ENCODE measurements around the gene PTX4. TPM values are rescaled to one million over a fixed set of nuclear protein-coding genes. Genes with fewer than 3 reads are reported as not detected.

Gene PTX4
- total RNA-seq, 1 experiment from 2014 or later: not detected

DNA sequence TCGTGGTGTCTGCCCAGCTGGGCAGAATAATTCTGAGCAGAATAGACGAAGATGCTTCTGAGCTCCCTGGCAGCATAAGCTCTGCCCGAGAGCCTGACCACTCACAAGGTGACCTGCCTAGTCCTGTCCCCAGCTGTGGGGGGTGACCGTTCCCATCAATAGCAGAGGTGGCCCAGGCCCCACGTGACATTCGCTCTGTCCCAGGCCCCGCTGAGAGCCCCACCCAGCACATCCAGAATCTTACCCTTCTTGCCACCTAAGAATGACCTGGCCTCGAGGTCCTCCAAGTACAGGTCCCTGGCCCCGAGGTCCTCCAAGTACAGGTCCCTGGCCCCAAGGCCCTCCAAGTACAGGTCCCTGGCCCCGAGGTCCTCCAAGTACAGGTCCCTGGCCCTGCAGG, 44.0 kb upstream of the PTX4 start:
- Histone ChIP-seq H3K36me3 (ENCODE audit: insufficient read depth, low read length) (no peaks in the 10 kb centered on the region), H3K9ac (ENCODE audit: low read length) (no peak overlapping the region), H3K9me2 (replicated peaks; ENCODE audit: insufficient read depth, low read length) (no peaks in the 10 kb centered on the region), H3K27me3 (ENCODE audit: low read length) (no peaks in the 10 kb centered on the region), H4K20me1 (ENCODE audit: insufficient read depth, low read depth, low read length) (no peaks in the 10 kb centered on the region), H3K27ac (ENCODE audit: low read length) (no peak overlapping the region), H3K9me3 (ENCODE audit: low read length) (no peaks in the 10 kb centered on the region), H3K4me3 (ENCODE audit: low read length) (no peak overlapping the region), H3K4me2 (ENCODE audit: low read depth, low read length, poor library complexity, severe bottlenecking) (no peak overlapping the region), H3K4me1 (ENCODE audit: low read length) (no peaks in the 10 kb centered on the region), H3K79me2 (ENCODE audit: low read length) (no peaks in the 10 kb centered on the region), H2AFZ (ENCODE audit: low read length) (no peak overlapping the region)
- no peak for DNase-seq

DNA sequence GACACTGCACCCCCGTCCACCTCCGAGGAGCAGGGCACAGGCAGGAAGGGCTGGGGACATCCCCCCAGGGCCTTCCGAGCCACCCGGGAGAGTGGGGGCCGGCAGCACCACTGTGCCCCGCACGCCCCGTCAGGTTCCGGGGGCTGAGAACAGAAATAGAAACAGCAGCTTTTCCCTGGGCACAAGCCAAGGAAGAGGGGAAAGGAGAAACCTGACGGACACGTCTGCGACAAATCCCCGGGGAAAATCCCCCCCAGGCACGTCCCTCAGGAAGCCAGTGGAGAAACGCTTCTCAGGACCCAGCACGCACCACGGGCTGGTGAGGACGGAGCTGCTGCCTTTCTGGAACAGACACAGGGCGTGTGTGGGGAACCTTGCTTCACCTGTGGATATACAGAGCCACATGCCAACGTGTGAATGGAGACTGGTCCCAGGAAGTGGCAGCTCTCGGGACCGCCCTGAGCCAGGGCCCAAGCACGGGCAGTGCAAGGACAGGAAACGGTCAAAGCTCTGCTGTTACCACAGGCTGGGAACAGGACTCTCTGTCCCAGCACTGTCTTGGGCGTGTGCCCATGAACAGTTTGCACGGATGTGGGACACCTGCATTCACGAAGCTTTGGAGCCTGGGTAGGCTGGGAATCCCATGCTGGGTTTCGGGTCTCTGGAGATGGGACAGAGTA, 43.5 kb upstream of the PTX4 start:
- no peak for DNase-seq
- Histone ChIP-seq H3K27ac (ENCODE audit: low read length) (no peak overlapping the region), H3K4me3 (ENCODE audit: low read length) (no peak overlapping the region), H3K27me3 (ENCODE audit: low read length) (no peaks in the 10 kb centered on the region), H4K20me1 (ENCODE audit: insufficient read depth, low read depth, low read length) (no peaks in the 10 kb centered on the region), H3K4me1 (ENCODE audit: low read length) (no peaks in the 10 kb centered on the region), H3K4me2 (ENCODE audit: low read depth, low read length, poor library complexity, severe bottlenecking) (no peak overlapping the region), H3K9me2 (replicated peaks; ENCODE audit: insufficient read depth, low read length) (no peaks in the 10 kb centered on the region), H3K9me3 (ENCODE audit: low read length) (no peaks in the 10 kb centered on the region), H3K9ac (ENCODE audit: low read length) (no peak overlapping the region), H3K36me3 (ENCODE audit: insufficient read depth, low read length) (no peaks in the 10 kb centered on the region), H3K79me2 (ENCODE audit: low read length) (no peaks in the 10 kb centered on the region), H2AFZ (ENCODE audit: low read length) (no peak overlapping the region)

- no peak for DNase-seq
Observed at GRCh38 chr16:1531638-1531910, 42.8 kb upstream of the PTX4 start.

DNA sequence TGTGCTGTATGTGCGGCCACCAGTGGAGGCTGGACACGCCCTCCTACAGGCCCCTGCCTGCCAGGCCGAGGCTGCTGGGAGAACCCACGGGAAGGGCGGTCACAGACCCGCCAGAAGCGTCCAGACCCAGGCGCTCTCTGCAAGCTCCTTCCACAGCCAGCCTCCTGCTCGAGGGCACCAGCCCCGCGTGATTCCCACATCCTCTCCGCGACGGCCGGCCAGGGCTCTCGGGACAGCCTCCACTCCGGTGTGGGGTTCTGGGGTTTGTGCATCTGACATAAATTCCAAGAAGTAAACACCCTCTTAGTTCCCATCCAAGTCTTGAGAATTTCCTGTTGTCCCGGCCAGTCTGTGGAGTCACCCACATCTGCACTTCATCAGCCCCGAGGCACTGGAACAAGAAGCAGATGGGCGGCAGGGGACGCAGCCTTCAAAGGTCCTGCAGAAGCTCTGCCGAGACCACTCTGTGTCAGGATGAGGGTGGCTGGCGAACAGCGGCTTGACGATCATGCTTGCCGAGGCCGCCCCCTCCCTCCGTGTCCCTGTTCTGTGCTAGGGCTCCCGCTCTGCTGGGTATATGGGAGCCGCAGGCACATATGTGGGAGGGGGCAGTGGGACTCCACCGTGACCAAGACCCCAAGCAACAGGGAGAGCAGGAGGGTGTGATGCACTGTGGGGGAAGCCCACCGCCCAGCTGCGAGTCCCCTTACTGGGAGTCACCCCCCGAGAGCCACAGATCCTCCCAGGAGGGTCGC, 42.3 kb upstream of the PTX4 start:
- DNase-seq: no peak
- Histone ChIP-seq H4K20me1 (ENCODE audit: insufficient read depth, low read depth, low read length) (no peaks in the 10 kb centered on the region), H2AFZ (ENCODE audit: low read length) (no peak overlapping the region), H3K9me3 (ENCODE audit: low read length) (no peaks in the 10 kb centered on the region), H3K4me1 (ENCODE audit: low read length) (no peaks in the 10 kb centered on the region), H3K79me2 (ENCODE audit: low read length) (no peaks in the 10 kb centered on the region), H3K9ac (ENCODE audit: low read length) (no peak overlapping the region), H3K36me3 (ENCODE audit: insufficient read depth, low read length) (no peaks in the 10 kb centered on the region), H3K27ac (ENCODE audit: low read length) (no peak overlapping the region), H3K9me2 (replicated peaks; ENCODE audit: insufficient read depth, low read length) (no peaks in the 10 kb centered on the region), H3K4me2 (ENCODE audit: low read depth, low read length, poor library complexity, severe bottlenecking) (no peak overlapping the region), H3K4me3 (ENCODE audit: low read length) (no peak overlapping the region), H3K27me3 (ENCODE audit: low read length) (no peaks in the 10 kb centered on the region)

More at GRCh38 chr16:1531638-1531910, 42.8 kb upstream of the PTX4 start:
- Histone ChIP-seq H3K9me2 (replicated peaks; ENCODE audit: insufficient read depth, low read length) (no peaks in the 10 kb centered on the region), H3K27me3 (ENCODE audit: low read length) (no peaks in the 10 kb centered on the region), H3K9me3 (ENCODE audit: low read length) (no peaks in the 10 kb centered on the region), H3K4me1 (ENCODE audit: low read length) (no peaks in the 10 kb centered on the region), H3K4me3 (ENCODE audit: low read length) (no peak overlapping the region), H3K4me2 (ENCODE audit: low read depth, low read length, poor library complexity, severe bottlenecking) (no peak overlapping the region), H3K36me3 (ENCODE audit: insufficient read depth, low read length) (no peaks in the 10 kb centered on the region), H3K79me2 (ENCODE audit: low read length) (no peaks in the 10 kb centered on the region), H4K20me1 (ENCODE audit: insufficient read depth, low read depth, low read length) (no peaks in the 10 kb centered on the region), H3K27ac (ENCODE audit: low read length) (no peak overlapping the region), H3K9ac (ENCODE audit: low read length) (no peak overlapping the region), H2AFZ (ENCODE audit: low read length) (no peak overlapping the region)

DNA sequence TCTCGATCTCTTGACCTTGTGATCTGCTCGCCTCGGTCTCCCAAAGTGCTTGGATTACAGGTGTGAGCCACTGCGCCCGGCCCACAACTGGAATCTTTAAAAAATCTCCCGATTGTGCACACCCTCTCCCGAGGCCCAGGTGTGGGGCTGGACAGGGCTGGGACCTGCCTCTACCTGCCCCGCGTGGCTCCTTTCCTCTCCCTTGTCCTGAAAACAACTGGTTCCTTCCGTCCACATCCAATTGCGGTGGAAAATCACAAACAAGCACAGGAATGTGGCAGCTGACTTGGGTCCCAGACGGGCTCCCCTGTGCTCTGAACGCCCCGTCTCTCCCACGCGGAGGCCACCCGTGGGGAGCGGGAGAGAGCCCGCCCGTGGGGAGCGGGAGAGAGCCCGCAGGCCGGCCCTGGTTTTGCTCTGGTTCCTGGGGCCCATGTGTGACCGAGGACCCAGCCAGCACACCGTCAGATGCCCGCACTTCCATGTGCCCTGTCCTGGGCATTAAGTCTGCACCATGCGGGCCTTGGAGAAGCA, 41.7 kb upstream of the PTX4 start:
- H4K20me1 ChIP-seq (ENCODE audit: insufficient read depth, low read depth, low read length): no peaks in the 10 kb centered on the region
- H3K4me1 ChIP-seq (ENCODE audit: low read length): no peaks in the 10 kb centered on the region
- H3K9me3 ChIP-seq (ENCODE audit: low read length): no peaks in the 10 kb centered on the region
- H3K27me3 ChIP-seq (ENCODE audit: low read length): no peaks in the 10 kb centered on the region
- H3K27ac ChIP-seq (ENCODE audit: low read length): no peak overlapping the region
- no peaks in the 10 kb centered on the region for H3K9me2 ChIP-seq (replicated peaks; ENCODE audit: insufficient read depth, low read length)
- no peak overlapping the region for H3K4me2 ChIP-seq (ENCODE audit: low read depth, low read length, poor library complexity, severe bottlenecking)
- no peaks in the 10 kb centered on the region for H3K36me3 ChIP-seq (ENCODE audit: insufficient read depth, low read length)
- H3K79me2 ChIP-seq (ENCODE audit: low read length): no peaks in the 10 kb centered on the region
- H2AFZ ChIP-seq (ENCODE audit: low read length): no peak overlapping the region
- H3K9ac ChIP-seq (ENCODE audit: low read length): no peak overlapping the region
- H3K4me3 ChIP-seq (ENCODE audit: low read length): no peak overlapping the region
- no peak for DNase-seq

DNA sequence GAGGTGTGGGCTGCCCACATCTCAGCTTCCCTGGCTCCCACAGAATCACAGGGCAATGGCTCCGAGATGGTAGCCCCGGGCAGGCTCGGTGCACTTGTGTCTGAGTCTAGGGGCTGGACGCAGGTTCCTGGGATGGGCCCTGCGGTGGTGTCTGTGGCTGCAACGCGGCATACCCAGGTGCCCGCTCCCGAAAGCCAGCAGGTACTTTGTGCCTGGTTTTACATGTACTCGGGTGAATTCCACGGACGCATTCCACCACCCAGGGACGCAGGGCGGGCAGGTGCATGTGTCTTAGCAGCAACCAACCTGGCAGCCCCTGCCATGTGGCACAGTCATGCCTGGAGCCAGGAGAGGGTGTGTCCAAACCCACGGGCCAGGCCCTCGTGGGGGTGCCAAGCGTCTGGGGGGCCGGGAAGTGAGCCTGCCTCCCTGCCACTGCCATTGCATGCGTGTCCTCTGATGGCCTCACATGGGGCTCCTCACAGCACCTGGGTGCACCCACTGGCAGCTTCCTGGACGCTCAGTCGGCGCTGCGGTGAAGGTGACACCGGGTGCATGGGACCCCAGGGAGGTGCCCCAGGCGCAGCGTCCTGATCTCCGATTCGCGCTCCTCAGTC, 40.3 kb upstream of the PTX4 start:
- Histone ChIP-seq H2AFZ (ENCODE audit: low read length) (no peak overlapping the region), H3K9me3 (ENCODE audit: low read length) (no peaks in the 10 kb centered on the region), H3K4me2 (ENCODE audit: low read depth, low read length, poor library complexity, severe bottlenecking) (no peak overlapping the region), H3K9ac (ENCODE audit: low read length) (no peak overlapping the region), H3K4me3 (ENCODE audit: low read length) (no peak overlapping the region), H3K36me3 (ENCODE audit: insufficient read depth, low read length) (no peaks in the 10 kb centered on the region), H3K79me2 (ENCODE audit: low read length) (no peaks in the 10 kb centered on the region), H3K9me2 (replicated peaks; ENCODE audit: insufficient read depth, low read length) (no peaks in the 10 kb centered on the region), H3K4me1 (ENCODE audit: low read length) (no peaks in the 10 kb centered on the region), H3K27ac (ENCODE audit: low read length) (no peak overlapping the region), H4K20me1 (ENCODE audit: insufficient read depth, low read depth, low read length) (no peaks in the 10 kb centered on the region), H3K27me3 (ENCODE audit: low read length) (no peaks in the 10 kb centered on the region)
- DNase-seq: no peak

DNA sequence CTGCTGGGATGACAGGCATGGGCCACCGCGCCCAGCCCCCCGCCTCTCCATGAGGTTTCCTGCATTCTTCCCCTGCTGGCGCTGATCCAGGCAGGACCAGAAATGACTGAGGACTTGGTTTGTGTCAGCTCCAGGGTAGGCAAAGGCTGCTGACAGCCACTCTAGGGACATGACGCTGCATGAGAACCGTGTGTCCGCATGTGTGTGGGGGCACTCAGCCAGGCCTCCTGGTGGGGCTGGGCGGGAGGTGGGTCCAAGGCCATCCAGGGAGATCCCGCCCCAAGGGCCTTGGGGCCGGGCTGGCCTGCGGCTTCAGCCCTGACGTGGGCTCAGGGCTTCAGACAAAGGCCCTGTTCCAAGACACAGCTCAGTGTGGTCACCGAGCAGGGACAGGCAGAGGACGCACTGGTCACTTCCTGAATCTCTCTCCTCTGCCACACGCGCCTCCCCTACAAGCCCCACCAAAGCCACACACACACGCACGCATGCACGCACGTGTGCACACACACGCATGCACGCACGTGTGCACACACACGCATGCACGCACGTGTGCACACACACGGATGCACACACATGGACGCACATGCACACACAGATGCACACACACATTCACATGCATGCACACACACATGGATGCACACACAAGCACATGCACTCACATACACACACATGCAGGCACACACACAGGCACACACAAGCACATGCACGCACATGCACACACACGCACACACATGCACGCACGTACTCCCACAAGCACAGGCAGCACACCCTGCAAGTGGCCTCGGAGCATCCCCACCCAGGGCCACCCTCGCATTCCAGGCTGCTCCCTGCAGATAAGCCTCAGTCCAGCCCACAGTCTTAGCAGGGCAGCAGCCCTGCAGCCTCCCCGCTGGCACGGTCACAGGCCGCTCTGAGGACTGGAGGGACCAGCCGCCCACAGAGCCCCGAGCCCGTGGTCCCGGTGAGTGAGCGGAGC, 39.4 kb upstream of the PTX4 start:
- Histone ChIP-seq H3K9me3 (ENCODE audit: low read length) (no peaks in the 10 kb centered on the region), H2AFZ (ENCODE audit: low read length) (no peak overlapping the region), H3K27me3 (ENCODE audit: low read length) (no peaks in the 10 kb centered on the region), H3K27ac (ENCODE audit: low read length) (no peak overlapping the region), H3K4me3 (ENCODE audit: low read length) (no peak overlapping the region), H4K20me1 (ENCODE audit: insufficient read depth, low read depth, low read length) (no peaks in the 10 kb centered on the region), H3K9me2 (replicated peaks; ENCODE audit: insufficient read depth, low read length) (no peaks in the 10 kb centered on the region), H3K9ac (ENCODE audit: low read length) (no peak overlapping the region), H3K4me2 (ENCODE audit: low read depth, low read length, poor library complexity, severe bottlenecking) (no peak overlapping the region), H3K4me1 (ENCODE audit: low read length) (no peaks in the 10 kb centered on the region), H3K79me2 (ENCODE audit: low read length) (no peaks in the 10 kb centered on the region), H3K36me3 (ENCODE audit: insufficient read depth, low read length) (no peaks in the 10 kb centered on the region)
- no peak for DNase-seq
